ENCODE measurements around the gene CPSF4. TPM values are rescaled to one million over a fixed set of nuclear protein-coding genes. Genes with fewer than 3 reads are reported as not detected.

CPSF4 gene
- total and polyA plus RNA-seq, 8 donors: 25.9 to 43.3 (median 33.0) TPM

- ATAC-seq: no peak
- TF ChIP-seq CTCF (IDR thresholded peaks at IDR 0.05): no peak
- intact Hi-C loops (cut with DNase I): no loop called here
- DNase-seq: no peak
- Histone ChIP-seq H3K4me3 (no peak overlapping the region), H3K36me3 (peaks cover 0 to 44% of the 10 kb centered on the region in 2 donors), H3K9me3 (no peaks in the 10 kb centered on the region), H3K27me3 (no peaks in the 10 kb centered on the region), H3K27ac (peak overlapping the region in 1 of 2 donors; percentile 10), H3K4me1 (peaks cover 2 to 13% of the 10 kb centered on the region in 2 donors)
Measured at GRCh38 chr7:99478464-99479440, 40.0 kb downstream of the CPSF4 start.

- H3K27me3 ChIP-seq: no peaks in the 10 kb centered on the region
- peaks cover 0 to 58% of the 10 kb centered on the region in 2 donors for H3K36me3 ChIP-seq
- H3K9me3 ChIP-seq: no peaks in the 10 kb centered on the region
- ATAC-seq (no peak), DNase-seq (no peak)
- no peak overlapping the region for H3K27ac ChIP-seq
- H3K4me3 ChIP-seq: no peak overlapping the region
- intact Hi-C loops (cut with DNase I): no loop called here
- no peaks in the 10 kb centered on the region for H3K4me1 ChIP-seq
- no peak for TF ChIP-seq CTCF (IDR thresholded peaks at IDR 0.05)
Measured at GRCh38 chr7:99485094-99485493, 46.4 kb downstream of the CPSF4 start.

GRCh38 chr7:99489235-99489634, 50.5 kb downstream of the CPSF4 start:
- intact Hi-C loops (cut with DNase I): no loop called here
- Histone ChIP-seq H3K9me3 (peaks cover 0 to 13% of the 10 kb centered on the region in 2 donors), H3K36me3 (peaks cover 0 to 65% of the 10 kb centered on the region in 2 donors), H3K27me3 (no peaks in the 10 kb centered on the region), H3K4me1 (no peaks in the 10 kb centered on the region), H3K4me3 (no peak overlapping the region), H3K27ac (no peak overlapping the region)
- TF ChIP-seq CTCF (IDR thresholded peaks at IDR 0.05): no peak
- ATAC-seq (no peak), DNase-seq (no peak)

GRCh38 chr7:99490878-99491277, 52.1 kb downstream of the CPSF4 start:
- H3K4me1 ChIP-seq: no peaks in the 10 kb centered on the region
- intact Hi-C loops (cut with DNase I): no loop called here
- peaks cover 0 to 22% of the 10 kb centered on the region in 2 donors for H3K9me3 ChIP-seq
- H3K4me3 ChIP-seq: no peak overlapping the region
- ATAC-seq: no peak
- no peak for TF ChIP-seq CTCF (IDR thresholded peaks at IDR 0.05)
- H3K36me3 ChIP-seq: peaks cover 0 to 65% of the 10 kb centered on the region in 2 donors
- no peaks in the 10 kb centered on the region for H3K27me3 ChIP-seq
- DNase-seq: no peak
- no peak overlapping the region for H3K27ac ChIP-seq

DNA sequence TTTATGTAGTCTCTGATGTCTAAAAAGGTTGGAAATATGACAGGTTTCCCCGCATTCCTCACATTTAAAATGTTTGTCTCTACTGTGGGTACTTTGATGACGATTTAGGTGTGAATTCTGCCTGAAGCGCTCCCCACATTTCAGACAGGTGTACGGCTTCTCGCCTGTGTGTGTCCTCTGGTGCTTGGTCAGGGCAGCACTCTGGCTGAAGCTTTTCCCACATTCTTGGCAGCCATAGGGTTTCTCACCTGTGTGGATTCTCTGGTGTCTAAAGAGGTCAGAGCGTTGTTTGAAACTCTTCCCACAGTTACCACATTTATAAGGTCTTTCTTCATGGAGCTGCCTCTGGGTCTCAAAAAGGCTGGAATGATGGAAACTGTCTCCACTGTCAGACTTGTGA, 55.1 kb downstream of the CPSF4 start:
- intact Hi-C loops (cut with DNase I): no loop called here
- TF ChIP-seq CTCF (IDR thresholded peaks at IDR 0.05): no peak
- no peak for ATAC-seq
- Histone ChIP-seq H3K36me3 (peaks cover 0 to 83% of the 10 kb centered on the region in 2 donors), H3K27ac (no peak overlapping the region), H3K27me3 (no peaks in the 10 kb centered on the region), H3K4me3 (no peak overlapping the region), H3K9me3 (peaks cover 0 to 22% of the 10 kb centered on the region in 2 donors), H3K4me1 (peaks cover 11 to 26% of the 10 kb centered on the region in 2 donors)
- no peak for DNase-seq
